Keratinocyte (primary cell): ENCODE data around the gene ZFP64. TPM values are rescaled to one million over a fixed set of nuclear protein-coding genes. Genes with fewer than 3 reads are reported as not detected.

Experiments
- DNase-seq: peaks from one replicate; pipeline ENCODE4 v3.0.0-alpha.2; 2011; ENCODE audit warnings: low read depth, missing footprints, low spot score
- FAIRE-seq: peaks from 2 replicates; lab custom pipeline; 2011; peaks lifted over from hg19 to GRCh38; lab: Jason Lieb, UNC
- H2AFZ ChIP-seq: 2 replicates; pipeline ENCODE4 v1.6.0; 2012; ENCODE audit warnings: low read length, control low read depth, inconsistent platforms; ENCODE audit not compliant: control insufficient read depth
- H3K27ac ChIP-seq: 2 replicates; pipeline ENCODE4 v1.5.1; 2011; ENCODE audit warnings: low read length; ENCODE audit not compliant: control insufficient read depth, insufficient read depth
- H3K27me3 ChIP-seq: 3 replicates; pipeline ENCODE4 v1.6.0; 2011; ENCODE audit warnings: low read length; ENCODE audit not compliant: control insufficient read depth, insufficient read depth; ENCODE audit errors: extremely low read depth
- H3K36me3 ChIP-seq, 2 experiments: 2 replicates in 1 of 2; 3 replicates in 1 of 2; pipeline ENCODE4 v1.5.1; 2011; ENCODE audit warnings: low read length in 2 of 2, mild to moderate bottlenecking in 1 of 2; ENCODE audit not compliant: control insufficient read depth in 2 of 2, insufficient read depth in 2 of 2; ENCODE audit errors: extremely low read depth in 1 of 2
- H3K4me1 ChIP-seq: 3 replicates; pipeline ENCODE4 v1.5.1; 2011; ENCODE audit warnings: low read length; ENCODE audit not compliant: control insufficient read depth, insufficient read depth; ENCODE audit errors: extremely low read depth
- H3K4me2 ChIP-seq: 3 replicates; pipeline ENCODE4 v1.6.0; 2011; ENCODE audit warnings: low read depth, low read length; ENCODE audit not compliant: control insufficient read depth, insufficient read depth; ENCODE audit errors: extremely low read depth
- H3K4me3 ChIP-seq, 3 experiments: fragments of 200-600 bp in 1 of 3; sonication (generic) in 1 of 3; 2 replicates in 2 of 3; 3 replicates in 1 of 3; pipeline ENCODE4 v1.5.1; 2011 to 2016; ENCODE audit warnings: low read length in 3 of 3, mild to moderate bottlenecking in 3 of 3, control low read depth in 2 of 3, inconsistent platforms in 1 of 3, low read depth in 1 of 3, mixed read lengths in 1 of 3, mixed run types in 1 of 3, moderate library complexity in 1 of 3; ENCODE audit not compliant: control insufficient read depth in 2 of 3, insufficient read depth in 2 of 3; ENCODE audit errors: extremely low read depth in 1 of 3
- H3K79me2 ChIP-seq: 2 replicates; pipeline ENCODE4 v1.6.0; 2012; ENCODE audit warnings: low read length; ENCODE audit not compliant: control insufficient read depth, insufficient read depth
- H3K9ac ChIP-seq: 3 replicates; pipeline ENCODE4 v1.6.0; 2011; ENCODE audit warnings: low read length; ENCODE audit not compliant: control insufficient read depth, insufficient read depth; ENCODE audit errors: extremely low read depth
- H3K9me1 ChIP-seq: 3 replicates; pipeline ENCODE4 v1.6.0; 2011; ENCODE audit warnings: low read length; ENCODE audit not compliant: control insufficient read depth, insufficient read depth; ENCODE audit errors: extremely low read depth
- H3K9me3 ChIP-seq: 2 replicates; pipeline ENCODE4 v1.5.1; 2012; ENCODE audit warnings: low read depth, low read length; ENCODE audit not compliant: control insufficient read depth
- H4K20me1 ChIP-seq: 3 replicates; pipeline ENCODE4 v1.6.0; 2011; ENCODE audit warnings: low read length; ENCODE audit not compliant: control insufficient read depth, insufficient read depth; ENCODE audit errors: extremely low read depth
- EZH2 ChIP-seq: IDR thresholded peaks from one replicate; pipeline ENCODE4 v1.6.1; 2012; ENCODE audit warnings: inconsistent platforms, mild to moderate bottlenecking, low read length, moderate library complexity
- dilution Hi-C: fragments of 300-500 bp; cut with MboI; formaldehyde crosslinking; loops from one replicate; pipeline ENCODE4 v1.7.0; 2020; ENCODE audit warnings: low sequenced_read_pairs; ENCODE audit not compliant: extremely low pct_ligation_motif_present
- polyA plus RNA-seq, 5 experiments: library from polyadenylated mRNA; depleted of rRNA in 3 of 5; stranded (reverse) in 3 of 5; stranded (forward) in 1 of 5; unstranded in 1 of 5; fragments of >200 nt; gene quantifications; 1 replicate in 1 of 5; 2 replicates in 3 of 5; 3 replicates in 1 of 5; pipeline versions ENCODE4 v1.2.1 to v1.2.3, GENCODE V29; 2011 to 2012; ENCODE audit warnings: missing spikeins in 2 of 5, low read depth in 1 of 5, low replicate concordance in 1 of 5
- TF ChIP-seq, protein P1 (sequence below), 3 experiments: IDR thresholded peaks in 1 of 3; conservative IDR thresholded peaks in 1 of 3; optimal IDR thresholded peaks in 1 of 3; 2 replicates in 2 of 3; 3 replicates in 1 of 3; pipeline versions ENCODE3 to v1.5.1; 2011; ENCODE audit warnings: low read length in 3 of 3, mild to moderate bottlenecking in 3 of 3, moderate library complexity in 2 of 3, control low read depth in 1 of 3, inconsistent platforms in 1 of 3; ENCODE audit not compliant: insufficient read depth in 2 of 3; ENCODE audit errors: extremely low read depth in 1 of 3

The ZFP64 gene
- polyA plus RNA-seq, 1 donor (not counting 4 experiments of a cell fraction or from before 2014, with no cell fraction given), result 27.9 TPM

DNA sequence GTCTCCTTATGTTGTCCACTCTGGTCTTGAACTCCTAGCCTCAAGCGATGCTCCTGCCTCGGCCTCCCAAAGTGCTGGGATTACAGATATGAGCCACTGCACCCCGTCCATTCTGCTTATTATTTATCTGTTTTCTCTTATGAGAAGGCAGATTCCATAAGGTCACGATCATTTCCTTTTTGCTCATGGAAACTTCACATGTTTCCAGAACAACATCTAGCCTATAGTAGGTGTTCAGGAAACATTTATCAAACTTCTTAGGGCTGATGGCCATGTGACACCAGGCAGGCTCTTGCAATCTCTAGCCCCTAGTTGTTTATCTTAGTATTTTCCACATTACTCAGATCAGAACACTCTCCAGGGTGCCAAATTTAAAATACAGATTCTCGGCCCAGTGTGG, 61.2 kb downstream of the ZFP64 start:
- TF ChIP-seq EZH2, result no peak
- TF ChIP-seq, protein P1, sequence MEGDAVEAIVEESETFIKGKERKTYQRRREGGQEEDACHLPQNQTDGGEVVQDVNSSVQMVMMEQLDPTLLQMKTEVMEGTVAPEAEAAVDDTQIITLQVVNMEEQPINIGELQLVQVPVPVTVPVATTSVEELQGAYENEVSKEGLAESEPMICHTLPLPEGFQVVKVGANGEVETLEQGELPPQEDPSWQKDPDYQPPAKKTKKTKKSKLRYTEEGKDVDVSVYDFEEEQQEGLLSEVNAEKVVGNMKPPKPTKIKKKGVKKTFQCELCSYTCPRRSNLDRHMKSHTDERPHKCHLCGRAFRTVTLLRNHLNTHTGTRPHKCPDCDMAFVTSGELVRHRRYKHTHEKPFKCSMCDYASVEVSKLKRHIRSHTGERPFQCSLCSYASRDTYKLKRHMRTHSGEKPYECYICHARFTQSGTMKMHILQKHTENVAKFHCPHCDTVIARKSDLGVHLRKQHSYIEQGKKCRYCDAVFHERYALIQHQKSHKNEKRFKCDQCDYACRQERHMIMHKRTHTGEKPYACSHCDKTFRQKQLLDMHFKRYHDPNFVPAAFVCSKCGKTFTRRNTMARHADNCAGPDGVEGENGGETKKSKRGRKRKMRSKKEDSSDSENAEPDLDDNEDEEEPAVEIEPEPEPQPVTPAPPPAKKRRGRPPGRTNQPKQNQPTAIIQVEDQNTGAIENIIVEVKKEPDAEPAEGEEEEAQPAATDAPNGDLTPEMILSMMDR (optimal IDR thresholded peaks at IDR 0.05 in 1 of 3, IDR thresholded peaks at IDR 0.05 in 1 of 3, conservative IDR thresholded peaks at IDR 0.05 in 1 of 3; ENCODE audit: extremely low read depth in 1 of 3, insufficient read depth in 2 of 3, low read length in 3 of 3), result no peak
- dilution Hi-C loops, result no loop called here
- H3K9me3 ChIP-seq, result no peaks in the 10 kb centered on the region
- no peaks in the 10 kb centered on the region for H3K9me1 ChIP-seq
- H3K27me3 ChIP-seq, result no peaks in the 10 kb centered on the region
- H3K4me3 ChIP-seq, result no peak overlapping the region
- H3K79me2 ChIP-seq, result no peaks in the 10 kb centered on the region
- H3K9ac ChIP-seq, result no peak overlapping the region
- H3K27ac ChIP-seq, result no peak overlapping the region
- no peaks in the 10 kb centered on the region for H4K20me1 ChIP-seq
- no peak for DNase-seq
- H3K4me2 ChIP-seq, result no peak overlapping the region
- FAIRE-seq, result no peak
- H3K4me1 ChIP-seq, result no peaks in the 10 kb centered on the region
- no peak overlapping the region for H2AFZ ChIP-seq
- no peaks in the 10 kb centered on the region for H3K36me3 ChIP-seq

DNA sequence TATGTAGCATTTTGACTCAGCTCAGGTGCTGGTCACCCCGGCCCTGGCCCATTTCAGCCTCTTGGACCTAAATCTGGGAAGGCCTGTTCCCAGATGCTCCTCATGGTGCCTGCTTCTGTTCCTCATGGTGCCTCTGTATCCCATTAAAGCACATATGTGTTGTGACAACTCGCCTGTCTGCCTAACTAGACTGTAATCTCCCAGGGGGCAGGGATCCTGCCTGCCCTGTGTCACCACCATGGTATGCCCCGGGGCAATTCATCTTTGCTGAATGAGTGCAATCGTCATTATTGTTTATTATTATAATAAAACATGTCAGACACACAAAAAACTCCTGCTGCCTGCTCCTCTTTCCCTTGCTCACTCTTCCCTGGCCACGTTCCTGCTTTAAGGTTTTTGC, 62.0 kb downstream of the ZFP64 start:
- no peak for TF ChIP-seq EZH2
- TF ChIP-seq, protein P1 (optimal IDR thresholded peaks at IDR 0.05 in 1 of 3, IDR thresholded peaks at IDR 0.05 in 1 of 3, conservative IDR thresholded peaks at IDR 0.05 in 1 of 3; ENCODE audit: extremely low read depth in 1 of 3, insufficient read depth in 2 of 3, low read length in 3 of 3), result no peak
- no peak for DNase-seq

More for the DNA sequence above, 62.0 kb downstream of the ZFP64 start:
- Histone ChIP-seq H3K9me1 (no peaks in the 10 kb centered on the region), H3K4me1 (no peaks in the 10 kb centered on the region), H3K4me3 (no peak overlapping the region), H3K27ac (no peak overlapping the region), H2AFZ (no peak overlapping the region), H3K4me2 (no peak overlapping the region), H4K20me1 (no peaks in the 10 kb centered on the region), H3K36me3 (no peaks in the 10 kb centered on the region), H3K9ac (no peak overlapping the region), H3K79me2 (no peaks in the 10 kb centered on the region), H3K9me3 (no peaks in the 10 kb centered on the region), H3K27me3 (no peaks in the 10 kb centered on the region)
- no peak for FAIRE-seq
- dilution Hi-C loops, result no loop called here
